ENCODE data around the gene NXT1. TPM values are rescaled to one million over a fixed set of nuclear protein-coding genes. Genes with fewer than 3 reads are reported as not detected.

Gene NXT1
- total and polyA plus RNA-seq, 2 experiments from 2014 or later, result 30.2 to 34.4 TPM

DNA sequence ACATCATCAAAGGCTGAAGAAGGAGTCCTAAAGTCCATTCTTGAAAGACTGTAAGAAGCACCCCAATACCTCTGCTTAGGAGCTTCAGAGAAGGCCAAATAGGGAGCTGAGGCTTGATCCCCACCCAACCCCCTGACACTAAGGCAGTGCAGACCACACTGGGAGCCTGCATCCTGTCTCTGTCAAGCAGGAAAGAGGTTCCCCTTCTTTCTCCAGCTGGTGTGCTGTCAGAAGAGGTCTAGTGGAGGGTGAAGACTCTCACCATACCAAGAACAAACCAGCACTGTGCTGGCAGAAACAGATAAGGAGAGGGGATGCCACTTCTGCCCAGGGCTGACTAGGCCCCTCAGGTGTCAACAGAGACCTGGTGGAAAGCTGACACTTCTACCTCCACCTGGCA, 31.3 kb downstream of the NXT1 start:
- no peak overlapping the region for H3K4me3 ChIP-seq
- TF ChIP-seq ZNF114 (CRISPR knock-in tag; IDR thresholded peaks at IDR 0.05) (no peak), STAT1 (IDR thresholded peaks at IDR 0.05; ENCODE audit: unreplicated experiment) (no peak), EZH2phosphoT487 (IDR thresholded peaks at IDR 0.05; ENCODE audit: unreplicated experiment) (no peak), NANOG (IDR thresholded peaks at IDR 0.05; ENCODE audit: borderline replicate concordance) (no peak)
- no peak overlapping the region for H3K4me2 ChIP-seq
- H3K4me1 ChIP-seq (ENCODE audit: insufficient read depth), result no peaks in the 10 kb centered on the region
- H4K20me1 ChIP-seq (replicated peaks; ENCODE audit: insufficient read depth), result peaks cover 16% of the 10 kb centered on the region; the same call in 1 of the 2 replicates
- ATAC-seq (no peak), DNase-seq (ENCODE audit: low spot score) (no peak)
- no peaks in the 10 kb centered on the region for H3K9me2 ChIP-seq (ENCODE audit: insufficient read depth)
- Mint-ChIP-seq H3K36me3 (ENCODE audit: low read depth) (peaks cover 59% of the 10 kb centered on the region), H3K27ac (no peak overlapping the region), H3K4me1 (peaks cover 5% of the 10 kb centered on the region; the same call in 2 of the 3 replicates), H3K9me3 (no peaks in the 10 kb centered on the region; the same call in 2 of the 3 replicates), H3K4me3 (no peak overlapping the region), H3K27me3 (ENCODE audit: insufficient read depth, low read depth, poor library complexity) (peaks cover 4% of the 10 kb centered on the region)
- H3K27me3 ChIP-seq (ENCODE audit: insufficient read depth), result no peaks in the 10 kb centered on the region
- no peak overlapping the region for H3K27ac ChIP-seq (ENCODE audit: low read depth)
- H3F3A ChIP-seq (replicated peaks; ENCODE audit: low read depth), result no peaks in the 10 kb centered on the region
- peaks cover 12% of the 10 kb centered on the region for H3K36me3 ChIP-seq (ENCODE audit: insufficient read depth)
- H3K79me2 ChIP-seq (replicated peaks; ENCODE audit: insufficient read depth), result peaks cover 32% of the 10 kb centered on the region
- H2AFZ ChIP-seq, result no peak overlapping the region

DNA sequence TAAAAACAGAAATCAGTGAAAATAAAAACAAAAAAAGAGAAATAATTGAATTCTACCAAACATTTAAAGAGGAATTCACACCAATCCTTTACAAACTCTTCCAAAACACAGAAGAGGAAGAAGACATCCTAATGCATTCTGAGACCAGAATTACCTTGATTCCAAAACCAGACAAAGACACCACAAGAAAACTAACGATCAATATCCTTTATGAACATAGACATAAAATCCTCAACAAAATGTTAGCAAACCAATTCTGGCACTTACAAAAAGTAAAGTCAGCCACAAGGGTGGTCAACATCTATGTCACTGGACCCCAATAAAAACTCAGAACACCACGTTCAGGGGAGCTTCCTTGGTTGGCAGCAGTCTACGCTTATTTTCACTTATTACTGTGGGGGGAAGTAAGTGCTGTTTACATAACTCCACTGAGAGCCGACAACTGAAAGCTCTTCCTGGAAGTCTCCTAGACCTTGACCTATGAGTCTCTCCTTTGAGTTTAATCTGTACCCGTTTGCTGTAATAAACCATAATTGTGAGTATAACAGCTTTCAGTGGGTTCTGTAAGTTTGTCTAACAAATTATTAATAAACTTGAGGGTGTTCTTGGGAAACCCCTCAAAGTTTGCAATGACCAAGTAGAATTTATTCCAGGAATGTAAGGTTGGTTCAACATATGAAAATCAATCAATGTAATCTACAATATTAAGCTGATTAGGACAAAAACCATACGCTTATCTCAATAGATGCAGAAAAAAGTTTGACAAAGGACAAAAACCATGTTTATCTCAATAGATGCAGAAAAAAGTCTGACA, 35.9 kb downstream of the NXT1 start:
- Histone ChIP-seq H2AFZ (no peak overlapping the region), H3K27me3 (ENCODE audit: insufficient read depth) (no peaks in the 10 kb centered on the region), H3K4me3 (no peak overlapping the region), H3F3A (replicated peaks; ENCODE audit: low read depth) (no peaks in the 10 kb centered on the region), H3K27ac (ENCODE audit: low read depth) (no peak overlapping the region), H4K20me1 (replicated peaks; ENCODE audit: insufficient read depth) (peaks cover 10% of the 10 kb centered on the region; the same call in 1 of the 2 replicates), H3K36me3 (ENCODE audit: insufficient read depth) (peaks cover under 1% of the 10 kb centered on the region; the same call in 1 of the 2 replicates), H3K4me2 (no peak overlapping the region), H3K79me2 (replicated peaks; ENCODE audit: insufficient read depth) (peaks cover 60% of the 10 kb centered on the region), H3K4me1 (ENCODE audit: insufficient read depth) (peaks cover 7% of the 10 kb centered on the region), H3K9me2 (ENCODE audit: insufficient read depth) (no peaks in the 10 kb centered on the region)
- Mint-ChIP-seq H3K27me3 (ENCODE audit: insufficient read depth, low read depth, poor library complexity) (no peaks in the 10 kb centered on the region), H3K36me3 (ENCODE audit: low read depth) (peaks cover 70% of the 10 kb centered on the region), H3K4me1 (peaks cover 18% of the 10 kb centered on the region), H3K9me3 (no peaks in the 10 kb centered on the region; the same call in 2 of the 3 replicates), H3K27ac (no peak overlapping the region), H3K4me3 (no peak overlapping the region)
- no peak for ATAC-seq
- DNase-seq (ENCODE audit: low spot score), result no peak
- TF ChIP-seq ZNF114 (CRISPR knock-in tag; IDR thresholded peaks at IDR 0.05), result no peak
- no peak for TF ChIP-seq EZH2 (IDR thresholded peaks at IDR 0.05; ENCODE audit: low read depth, unreplicated experiment)
- TF ChIP-seq, protein P1, sequence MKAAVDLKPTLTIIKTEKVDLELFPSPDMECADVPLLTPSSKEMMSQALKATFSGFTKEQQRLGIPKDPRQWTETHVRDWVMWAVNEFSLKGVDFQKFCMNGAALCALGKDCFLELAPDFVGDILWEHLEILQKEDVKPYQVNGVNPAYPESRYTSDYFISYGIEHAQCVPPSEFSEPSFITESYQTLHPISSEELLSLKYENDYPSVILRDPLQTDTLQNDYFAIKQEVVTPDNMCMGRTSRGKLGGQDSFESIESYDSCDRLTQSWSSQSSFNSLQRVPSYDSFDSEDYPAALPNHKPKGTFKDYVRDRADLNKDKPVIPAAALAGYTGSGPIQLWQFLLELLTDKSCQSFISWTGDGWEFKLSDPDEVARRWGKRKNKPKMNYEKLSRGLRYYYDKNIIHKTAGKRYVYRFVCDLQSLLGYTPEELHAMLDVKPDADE (IDR thresholded peaks at IDR 0.05), result no peak
- TF ChIP-seq ZNF331 (CRISPR knock-in tag; IDR thresholded peaks at IDR 0.05; ENCODE audit: low read depth), result no peak
- TF ChIP-seq EZH2phosphoT487 (IDR thresholded peaks at IDR 0.05; ENCODE audit: unreplicated experiment), result no peak
- TF ChIP-seq POLR2AphosphoS5 (IDR thresholded peaks at IDR 0.05; ENCODE audit: low read depth), result no peak
- TF ChIP-seq, protein P2, sequence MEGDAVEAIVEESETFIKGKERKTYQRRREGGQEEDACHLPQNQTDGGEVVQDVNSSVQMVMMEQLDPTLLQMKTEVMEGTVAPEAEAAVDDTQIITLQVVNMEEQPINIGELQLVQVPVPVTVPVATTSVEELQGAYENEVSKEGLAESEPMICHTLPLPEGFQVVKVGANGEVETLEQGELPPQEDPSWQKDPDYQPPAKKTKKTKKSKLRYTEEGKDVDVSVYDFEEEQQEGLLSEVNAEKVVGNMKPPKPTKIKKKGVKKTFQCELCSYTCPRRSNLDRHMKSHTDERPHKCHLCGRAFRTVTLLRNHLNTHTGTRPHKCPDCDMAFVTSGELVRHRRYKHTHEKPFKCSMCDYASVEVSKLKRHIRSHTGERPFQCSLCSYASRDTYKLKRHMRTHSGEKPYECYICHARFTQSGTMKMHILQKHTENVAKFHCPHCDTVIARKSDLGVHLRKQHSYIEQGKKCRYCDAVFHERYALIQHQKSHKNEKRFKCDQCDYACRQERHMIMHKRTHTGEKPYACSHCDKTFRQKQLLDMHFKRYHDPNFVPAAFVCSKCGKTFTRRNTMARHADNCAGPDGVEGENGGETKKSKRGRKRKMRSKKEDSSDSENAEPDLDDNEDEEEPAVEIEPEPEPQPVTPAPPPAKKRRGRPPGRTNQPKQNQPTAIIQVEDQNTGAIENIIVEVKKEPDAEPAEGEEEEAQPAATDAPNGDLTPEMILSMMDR (conservative IDR thresholded peaks at IDR 0.05; ENCODE audit: low read depth in 2 of 2), result no peak
- TF ChIP-seq, protein P3, sequence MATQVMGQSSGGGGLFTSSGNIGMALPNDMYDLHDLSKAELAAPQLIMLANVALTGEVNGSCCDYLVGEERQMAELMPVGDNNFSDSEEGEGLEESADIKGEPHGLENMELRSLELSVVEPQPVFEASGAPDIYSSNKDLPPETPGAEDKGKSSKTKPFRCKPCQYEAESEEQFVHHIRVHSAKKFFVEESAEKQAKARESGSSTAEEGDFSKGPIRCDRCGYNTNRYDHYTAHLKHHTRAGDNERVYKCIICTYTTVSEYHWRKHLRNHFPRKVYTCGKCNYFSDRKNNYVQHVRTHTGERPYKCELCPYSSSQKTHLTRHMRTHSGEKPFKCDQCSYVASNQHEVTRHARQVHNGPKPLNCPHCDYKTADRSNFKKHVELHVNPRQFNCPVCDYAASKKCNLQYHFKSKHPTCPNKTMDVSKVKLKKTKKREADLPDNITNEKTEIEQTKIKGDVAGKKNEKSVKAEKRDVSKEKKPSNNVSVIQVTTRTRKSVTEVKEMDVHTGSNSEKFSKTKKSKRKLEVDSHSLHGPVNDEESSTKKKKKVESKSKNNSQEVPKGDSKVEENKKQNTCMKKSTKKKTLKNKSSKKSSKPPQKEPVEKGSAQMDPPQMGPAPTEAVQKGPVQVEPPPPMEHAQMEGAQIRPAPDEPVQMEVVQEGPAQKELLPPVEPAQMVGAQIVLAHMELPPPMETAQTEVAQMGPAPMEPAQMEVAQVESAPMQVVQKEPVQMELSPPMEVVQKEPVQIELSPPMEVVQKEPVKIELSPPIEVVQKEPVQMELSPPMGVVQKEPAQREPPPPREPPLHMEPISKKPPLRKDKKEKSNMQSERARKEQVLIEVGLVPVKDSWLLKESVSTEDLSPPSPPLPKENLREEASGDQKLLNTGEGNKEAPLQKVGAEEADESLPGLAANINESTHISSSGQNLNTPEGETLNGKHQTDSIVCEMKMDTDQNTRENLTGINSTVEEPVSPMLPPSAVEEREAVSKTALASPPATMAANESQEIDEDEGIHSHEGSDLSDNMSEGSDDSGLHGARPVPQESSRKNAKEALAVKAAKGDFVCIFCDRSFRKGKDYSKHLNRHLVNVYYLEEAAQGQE (IDR thresholded peaks at IDR 0.05; ENCODE audit: unreplicated experiment), result no peak
- no peak for TF ChIP-seq JUNB (IDR thresholded peaks at IDR 0.05; ENCODE audit: unreplicated experiment)
- TF ChIP-seq CREB1 (CRISPR knock-in tag; IDR thresholded peaks at IDR 0.05; ENCODE audit: low read depth), result no peak
- TF ChIP-seq NANOG (IDR thresholded peaks at IDR 0.05; ENCODE audit: borderline replicate concordance), result no peak

Data from GM23338 (cell line).